HG03159 (cell line): ENCODE results near the gene CEP170B.
"Not testable (repeated sequence)": the region's sequence is repeated elsewhere in the genome, so short reads cannot be mapped to it uniquely, and the experiment has no call there.

Source experiments
- ATAC-seq: cut with Tn5 transposase; IDR thresholded peaks from one replicate; pipeline ENCODE4 v1.9.1; 2021; ENCODE audit warnings: mild to moderate bottlenecking, moderate library complexity; ENCODE audit not compliant: unreplicated experiment

Gene CEP170B

DNA sequence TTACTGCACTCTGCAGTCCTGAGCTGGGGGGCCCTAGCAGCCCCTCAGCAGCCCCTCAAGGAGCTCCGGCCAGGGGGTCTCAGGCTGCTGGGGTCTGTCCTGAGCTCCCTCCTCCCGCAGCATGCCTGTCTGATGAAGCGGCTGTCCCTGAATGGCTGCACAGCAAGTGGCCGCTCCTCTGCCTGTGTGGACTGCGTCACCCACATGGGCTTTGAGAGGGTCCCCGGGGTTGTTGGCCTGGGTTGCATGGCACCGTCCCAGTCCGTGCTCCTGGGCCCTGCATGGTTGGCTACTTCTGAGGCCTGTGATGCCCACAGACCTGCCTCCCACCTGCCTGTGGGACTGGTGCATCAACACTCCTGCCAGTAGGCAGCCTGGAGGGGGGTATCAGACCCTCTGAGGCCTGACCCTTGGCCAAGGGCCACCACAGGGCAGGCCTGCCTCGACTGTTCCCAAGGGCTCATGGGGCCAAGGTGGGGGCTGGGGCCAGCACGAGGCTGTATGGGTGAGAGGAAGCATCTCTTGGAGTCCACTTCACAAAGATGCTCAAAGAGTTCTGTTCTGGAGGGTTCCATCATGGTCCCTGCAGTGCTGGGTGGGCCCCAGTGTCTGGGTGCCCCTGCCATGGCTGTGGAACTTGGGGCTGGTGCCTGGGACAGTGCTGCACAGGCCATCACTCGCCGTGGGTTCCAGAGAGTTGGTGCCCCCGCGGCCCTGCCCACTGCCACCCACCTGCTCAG lies 12.2 kb downstream of the CEP170B start:
- ATAC-seq = no peak

- no peak for ATAC-seq
Observed at GRCh38 chr14:104877806-104878550, 12.9 kb downstream of the CEP170B start.

GRCh38 chr14:104878582-104878981 lies 13.5 kb downstream of the CEP170B start:
- no peak for ATAC-seq

DNA sequence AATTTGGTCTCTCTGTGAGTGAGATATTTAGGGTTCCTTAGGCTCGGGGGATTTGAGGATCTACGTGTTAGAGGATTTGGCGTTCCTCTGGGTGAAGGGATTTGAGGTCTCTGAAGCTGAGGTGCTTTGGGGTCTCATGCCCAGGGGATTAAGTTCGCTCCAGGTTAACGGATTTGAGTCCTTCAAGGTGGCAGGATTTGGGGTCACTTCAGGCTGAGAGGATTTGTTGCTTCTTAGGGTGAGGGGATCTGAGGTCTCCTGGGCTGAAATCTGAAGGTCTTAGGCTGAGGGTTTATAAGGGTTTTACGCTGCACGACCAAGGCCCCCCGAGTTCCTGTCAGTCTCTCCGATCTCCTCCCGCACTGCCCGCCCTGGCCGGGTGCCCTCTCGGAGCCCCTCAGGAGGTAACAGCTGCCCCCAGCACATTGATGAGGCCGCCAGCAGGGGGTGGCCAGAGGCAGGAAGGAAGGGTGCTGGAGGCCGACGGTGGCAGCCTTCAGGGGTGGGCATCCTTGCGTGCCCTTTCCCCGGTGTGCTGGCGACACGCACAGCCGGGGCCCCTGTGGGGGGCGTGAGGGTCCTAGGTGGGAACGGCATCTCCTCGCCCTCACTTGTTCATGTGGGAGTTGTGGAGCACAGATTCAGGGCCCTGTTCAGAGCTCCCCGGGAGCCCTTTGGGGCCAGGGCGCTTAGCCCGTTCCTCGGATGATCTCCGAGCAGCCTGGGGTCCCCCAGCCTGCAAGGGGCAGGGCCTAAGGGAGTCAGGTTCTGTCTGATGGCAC lies 14.3 kb downstream of the CEP170B start:
- no peak for ATAC-seq

GRCh38 chr14:104879983-104880565 lies 15.0 kb downstream of the CEP170B start:
- no peak for ATAC-seq

DNA sequence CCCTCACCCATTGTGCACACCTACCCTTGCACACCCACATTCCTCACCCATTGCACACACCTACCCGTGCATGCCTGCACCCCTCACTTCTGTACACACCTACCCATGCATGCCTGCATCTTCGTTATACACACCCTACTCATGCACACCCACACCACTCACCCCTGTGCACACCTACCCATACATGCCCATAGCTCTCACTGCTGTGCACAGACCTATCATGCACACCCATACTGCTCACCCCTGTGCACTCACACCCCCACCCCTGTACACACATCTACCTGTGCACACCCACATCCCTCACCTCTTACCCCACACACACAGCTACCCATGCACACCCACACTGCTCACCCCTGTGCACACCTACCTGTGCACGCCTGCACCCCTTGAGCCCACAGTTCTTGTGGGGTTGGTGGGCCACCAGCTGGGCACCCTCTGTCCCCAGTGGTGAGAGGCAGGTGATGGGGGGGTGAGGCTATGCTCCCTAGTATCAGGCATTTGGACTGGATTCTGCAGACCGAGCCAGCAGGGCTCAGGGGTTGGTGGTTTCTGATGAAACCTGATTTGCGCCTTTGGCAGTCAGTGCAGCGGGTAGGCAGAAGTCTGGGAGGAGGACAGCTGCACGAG lies 15.6 kb downstream of the CEP170B start:
- no peak for ATAC-seq

DNA sequence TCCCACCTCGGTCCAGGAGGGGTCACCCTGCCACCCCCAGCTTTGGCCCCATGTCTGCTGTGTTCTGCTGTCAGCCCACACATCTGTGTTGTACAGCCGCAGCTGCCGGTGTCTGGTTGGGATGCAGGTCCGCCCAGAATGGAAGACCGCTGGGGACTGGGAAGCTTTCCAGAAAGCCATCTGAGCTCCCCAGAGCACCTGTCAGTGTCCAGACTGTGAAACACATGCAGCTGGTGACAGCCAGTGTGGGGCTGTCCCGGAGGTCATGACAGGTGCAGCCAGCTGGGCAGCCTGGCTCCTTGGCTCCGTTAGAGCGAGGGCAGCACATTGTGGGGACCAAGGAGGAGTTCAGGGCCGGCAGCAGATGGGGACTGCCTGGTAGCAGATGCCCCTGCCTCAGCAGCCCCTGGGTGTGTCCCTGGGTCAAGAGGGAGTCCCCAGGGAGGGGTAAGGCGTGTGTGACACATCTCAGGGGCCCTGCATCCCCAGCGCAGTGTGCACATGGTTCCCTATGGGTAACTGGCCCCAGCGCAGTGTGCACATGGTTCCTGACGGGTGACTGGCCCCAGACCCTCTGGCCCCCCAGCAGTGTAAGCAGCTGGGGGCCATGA lies 16.4 kb downstream of the CEP170B start:
- no peak for ATAC-seq

DNA sequence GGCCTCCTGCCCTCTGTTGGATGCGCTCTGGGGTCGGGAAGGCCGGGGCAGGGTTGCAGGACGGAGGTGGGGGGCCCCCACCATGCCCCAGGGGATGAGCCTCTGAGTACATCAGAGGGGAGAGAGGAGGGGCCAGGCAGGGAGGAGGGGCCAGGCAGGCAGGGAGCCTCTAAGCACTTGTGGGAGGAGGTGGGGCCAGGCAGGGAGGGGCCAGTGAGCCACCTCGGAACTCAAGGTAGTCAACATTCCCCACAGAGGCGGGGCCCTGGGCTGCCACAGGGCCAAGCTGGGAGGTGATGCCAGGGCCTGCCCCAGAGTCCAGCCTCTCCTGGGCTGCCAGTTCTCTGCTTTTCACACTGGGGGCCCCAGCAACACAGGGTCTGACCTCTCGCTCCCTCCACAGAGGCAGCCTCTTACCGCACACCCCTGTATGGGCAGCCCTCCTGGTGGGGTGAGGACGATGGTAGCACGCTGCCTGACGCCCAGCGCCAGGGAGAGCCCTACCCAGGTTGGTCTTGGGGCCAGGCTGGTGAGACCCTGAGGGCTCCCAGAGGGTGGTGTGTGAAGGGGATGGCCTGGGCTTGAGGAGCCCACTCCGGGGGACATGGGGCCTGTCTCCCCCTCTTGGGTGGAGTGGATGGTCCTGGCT lies 17.4 kb downstream of the CEP170B start:
- ATAC-seq = no peak

- ATAC-seq = no peak
Observed at GRCh38 chr14:104882991-104883660, 18.1 kb downstream of the CEP170B start.

- ATAC-seq = no peak
Observed at GRCh38 chr14:104883681-104884361, 18.8 kb downstream of the CEP170B start.

DNA sequence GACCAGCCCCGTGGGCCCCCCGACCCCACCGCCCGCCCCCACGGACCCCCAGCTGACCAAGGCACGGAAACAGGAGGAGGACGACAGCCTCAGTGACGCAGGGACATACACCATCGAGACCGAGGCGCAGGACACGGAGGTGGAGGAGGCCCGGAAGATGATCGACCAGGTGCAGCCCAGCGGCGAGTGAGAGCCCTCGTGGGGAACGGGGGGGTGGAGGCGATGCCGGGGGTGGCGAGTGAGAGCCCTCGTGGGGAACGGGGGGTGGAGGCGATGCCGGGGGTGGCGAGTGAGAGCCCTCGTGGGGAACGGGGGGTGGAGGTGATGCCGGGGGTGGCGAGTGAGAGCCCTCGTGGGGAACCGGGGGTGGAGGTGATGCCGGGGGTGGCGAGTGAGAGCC lies 19.3 kb downstream of the CEP170B start:
- not testable (repeated sequence) for ATAC-seq

DNA sequence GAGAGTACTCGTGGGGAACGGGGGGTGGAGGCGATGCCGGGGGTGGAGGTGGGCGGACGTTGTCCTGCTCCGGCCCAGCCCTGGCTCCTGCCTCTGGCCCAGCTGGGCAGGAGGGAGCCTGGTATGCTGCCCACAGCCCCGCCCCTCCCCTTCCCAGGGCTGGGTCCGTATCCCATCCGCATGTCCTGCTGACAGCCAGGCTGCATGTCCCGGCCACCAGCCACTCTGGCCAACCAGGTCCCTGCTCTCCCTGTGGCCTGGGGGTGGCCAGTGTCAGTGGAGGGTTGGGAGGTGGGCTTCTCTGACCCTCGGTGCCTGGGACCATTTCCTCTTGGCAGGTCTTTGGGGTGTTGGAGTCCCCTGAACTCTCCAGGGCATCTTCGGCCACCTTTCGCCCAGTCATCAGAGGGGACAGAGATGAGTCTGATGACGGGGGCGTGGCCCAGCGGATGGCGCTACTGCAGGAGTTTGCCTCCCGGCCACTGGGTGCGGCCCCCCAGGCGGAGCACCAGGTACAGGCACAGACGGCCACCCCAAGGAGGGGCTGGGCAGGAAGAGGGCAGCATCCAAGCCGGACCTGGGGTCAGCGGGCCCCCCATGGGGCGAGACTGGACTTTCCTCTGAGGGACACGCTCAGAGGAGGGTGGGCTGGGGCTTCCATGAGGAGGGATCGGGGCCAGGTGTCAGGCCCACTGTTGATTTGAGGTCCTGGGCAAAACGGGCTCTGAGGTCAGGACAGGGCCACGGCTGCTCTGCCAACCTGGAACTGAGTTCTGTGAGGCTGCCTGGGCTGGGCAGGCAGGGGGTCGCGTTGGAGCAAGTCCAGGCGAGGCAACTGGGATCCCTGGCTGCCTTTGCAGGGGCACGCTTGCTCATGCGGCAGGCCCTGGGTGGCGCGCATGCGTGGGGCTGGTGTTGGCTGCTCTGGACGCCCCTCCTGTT lies 20.2 kb downstream of the CEP170B start:
- ATAC-seq = no peak

DNA sequence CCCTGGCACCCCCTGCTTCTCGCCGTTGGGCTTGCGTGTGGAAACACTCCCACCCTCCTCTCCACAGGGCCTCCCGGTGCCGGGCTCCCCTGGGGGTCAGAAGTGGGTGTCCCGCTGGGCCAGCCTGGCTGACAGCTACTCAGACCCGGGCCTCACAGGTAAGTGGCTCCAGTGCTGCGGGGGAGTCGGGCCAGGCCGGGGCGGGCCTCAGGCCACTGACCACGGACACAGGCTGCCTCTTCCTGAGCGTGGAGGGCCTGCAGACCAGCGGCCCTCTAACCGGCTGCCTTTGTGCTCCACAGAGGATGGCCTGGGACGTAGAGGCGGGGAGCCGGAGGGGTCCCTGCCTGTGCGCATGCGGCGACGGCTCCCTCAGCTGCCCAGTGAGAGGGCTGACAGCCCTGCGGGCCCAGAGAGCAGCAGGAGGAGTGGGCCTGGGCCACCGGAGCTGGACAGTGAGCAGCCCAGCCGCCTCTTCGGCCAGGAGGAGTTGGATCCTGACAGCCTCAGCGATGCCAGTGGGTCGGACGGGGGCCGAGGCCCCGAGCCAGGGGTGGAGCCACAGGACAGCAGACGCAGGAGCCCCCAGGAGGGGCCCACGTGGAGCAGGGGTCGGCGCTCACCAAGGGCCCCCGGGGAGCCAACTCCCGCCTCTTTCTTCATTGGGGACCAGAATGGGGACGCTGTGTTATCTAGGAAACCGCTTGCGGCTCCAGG lies 21.1 kb downstream of the CEP170B start:
- no peak for ATAC-seq

- ATAC-seq = no peak
Observed at GRCh38 chr14:104886690-104887622, 21.9 kb downstream of the CEP170B start.

GRCh38 chr14:104887623-104888488 lies 22.8 kb downstream of the CEP170B start:
- no peak for ATAC-seq
